IPS-18c (cell line): ENCODE data around the gene ACSL5.
"Not testable (repeated sequence)": the region's sequence is repeated elsewhere in the genome, so short reads cannot be mapped to it uniquely, and the experiment has no call there.

Source experiments
- H3K4me3 ChIP-seq: 2 replicates; pipeline ENCODE4 v1.7.0; 2013; ENCODE audit warnings: low read depth, mild to moderate bottlenecking, low read length, moderate library complexity; ENCODE audit not compliant: insufficient read depth
- H3K9me3 ChIP-seq: one replicate; pipeline ENCODE4 v1.6.1; 2013; ENCODE audit warnings: mild to moderate bottlenecking, low read length, moderate library complexity; ENCODE audit not compliant: control insufficient read depth, insufficient read depth

Gene ACSL5

GRCh38 chr10:112366992-112367391 lies 6.9 kb upstream of the ACSL5 start:
- Histone ChIP-seq H3K9me3 (no peaks in the 10 kb centered on the region), H3K4me3 (no peak overlapping the region)

DNA sequence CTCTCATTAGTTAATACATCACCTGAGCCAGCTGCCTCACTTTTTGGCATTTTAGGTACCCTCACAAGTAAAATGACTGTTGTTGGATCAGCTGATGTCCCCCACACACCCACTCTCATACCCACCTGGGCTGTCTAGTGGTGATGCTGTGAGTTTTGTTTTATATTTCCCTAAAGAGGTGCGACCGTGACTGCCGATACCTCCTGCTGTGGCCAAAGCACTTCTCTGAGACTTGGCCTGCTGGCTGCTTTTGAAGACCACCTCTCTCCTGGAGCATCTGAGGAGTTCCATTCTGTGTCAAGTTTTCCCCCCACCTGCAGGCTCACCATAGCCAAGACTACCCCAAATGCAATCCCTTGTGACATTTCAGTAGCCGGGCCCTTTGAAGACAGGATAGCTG lies 6.4 kb upstream of the ACSL5 start:
- no peaks in the 10 kb centered on the region for H3K9me3 ChIP-seq
- no peak overlapping the region for H3K4me3 ChIP-seq

DNA sequence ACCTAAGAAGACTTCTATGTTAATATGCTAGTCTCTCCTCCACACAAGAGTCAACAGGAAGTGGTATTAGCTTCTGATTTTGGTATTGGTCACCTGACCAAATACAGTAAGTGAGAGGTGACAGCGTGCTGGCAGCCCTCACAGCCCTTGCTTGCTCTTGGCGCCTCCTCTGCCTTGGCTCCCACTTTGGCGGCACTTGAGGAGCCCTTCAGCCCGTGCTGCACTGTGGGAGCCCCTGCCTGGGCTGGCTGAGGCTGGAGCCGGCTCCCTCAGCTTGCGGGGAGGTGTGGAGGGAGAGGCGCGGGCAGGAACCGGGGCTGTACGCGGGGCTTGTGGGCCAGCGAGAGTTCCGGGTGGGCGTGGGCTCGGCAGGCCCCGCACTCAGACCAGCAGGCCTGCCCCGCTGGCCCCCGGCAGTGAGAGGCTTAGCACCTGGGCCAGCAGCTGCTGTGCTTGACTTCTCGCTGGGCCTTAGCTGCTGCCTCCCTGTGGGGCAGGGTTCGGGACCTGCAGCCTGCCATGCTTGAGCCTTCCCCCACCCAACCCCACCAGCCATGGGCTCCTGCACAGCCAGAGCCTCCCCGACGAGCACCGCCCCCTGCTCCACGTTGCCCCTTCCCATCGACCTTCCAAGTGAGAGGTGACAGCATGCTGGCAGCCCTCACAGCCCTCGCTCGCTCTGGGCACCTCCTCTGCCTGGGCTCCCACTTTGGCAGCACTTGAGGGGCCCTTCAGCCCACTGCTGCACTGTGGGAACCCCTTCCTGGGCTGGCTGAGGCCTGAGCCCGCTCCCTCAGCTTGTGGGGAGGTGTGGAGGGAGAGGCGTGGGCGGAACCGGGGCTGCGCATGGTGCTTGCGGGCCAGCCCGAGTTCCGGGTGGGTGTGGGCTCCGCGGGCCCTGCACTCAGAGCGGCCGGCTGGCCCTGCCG lies 4.2 kb upstream of the ACSL5 start:
- no peak overlapping the region for H3K4me3 ChIP-seq
- no peaks in the 10 kb centered on the region for H3K9me3 ChIP-seq

- no peaks in the 10 kb centered on the region for H3K9me3 ChIP-seq
- H3K4me3 ChIP-seq = no peak overlapping the region
Observed at GRCh38 chr10:112370424-112370819, 3.5 kb upstream of the ACSL5 start.

- H3K4me3 ChIP-seq, H3K9me3 ChIP-seq: not testable (repeated sequence)
Observed at GRCh38 chr10:112371326-112371725, 2.6 kb upstream of the ACSL5 start.

DNA sequence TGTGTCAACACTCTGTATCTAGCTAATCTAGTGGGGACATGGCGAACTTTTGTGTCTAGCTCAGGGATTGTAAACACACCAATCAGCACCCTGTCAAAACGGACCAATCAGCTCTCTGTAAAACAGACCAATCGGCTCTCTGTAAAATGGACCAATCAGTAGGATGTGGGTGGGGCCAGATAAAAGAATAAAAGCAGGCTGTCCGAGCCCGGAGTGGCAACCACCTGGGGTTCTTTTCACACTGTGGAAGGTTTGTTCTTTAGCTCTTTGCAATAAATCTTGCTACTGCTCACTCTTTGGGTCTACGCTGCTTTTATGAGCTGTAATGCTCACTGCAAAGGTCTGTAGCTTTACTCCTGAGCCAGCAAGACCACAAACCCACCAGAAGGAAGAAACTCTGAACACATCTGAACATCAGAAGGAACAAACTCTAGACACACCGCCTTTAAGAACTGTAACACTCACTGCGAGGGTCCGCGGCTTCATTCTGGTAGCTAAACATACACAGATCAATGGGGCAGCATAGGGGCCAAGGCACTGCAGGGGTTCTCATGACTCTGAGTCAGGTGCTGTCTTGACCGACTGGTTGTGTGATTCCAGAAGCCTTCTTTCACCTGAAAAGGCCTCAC lies 1.6 kb upstream of the ACSL5 start:
- not testable (repeated sequence) for H3K9me3 ChIP-seq, H3K4me3 ChIP-seq

DNA sequence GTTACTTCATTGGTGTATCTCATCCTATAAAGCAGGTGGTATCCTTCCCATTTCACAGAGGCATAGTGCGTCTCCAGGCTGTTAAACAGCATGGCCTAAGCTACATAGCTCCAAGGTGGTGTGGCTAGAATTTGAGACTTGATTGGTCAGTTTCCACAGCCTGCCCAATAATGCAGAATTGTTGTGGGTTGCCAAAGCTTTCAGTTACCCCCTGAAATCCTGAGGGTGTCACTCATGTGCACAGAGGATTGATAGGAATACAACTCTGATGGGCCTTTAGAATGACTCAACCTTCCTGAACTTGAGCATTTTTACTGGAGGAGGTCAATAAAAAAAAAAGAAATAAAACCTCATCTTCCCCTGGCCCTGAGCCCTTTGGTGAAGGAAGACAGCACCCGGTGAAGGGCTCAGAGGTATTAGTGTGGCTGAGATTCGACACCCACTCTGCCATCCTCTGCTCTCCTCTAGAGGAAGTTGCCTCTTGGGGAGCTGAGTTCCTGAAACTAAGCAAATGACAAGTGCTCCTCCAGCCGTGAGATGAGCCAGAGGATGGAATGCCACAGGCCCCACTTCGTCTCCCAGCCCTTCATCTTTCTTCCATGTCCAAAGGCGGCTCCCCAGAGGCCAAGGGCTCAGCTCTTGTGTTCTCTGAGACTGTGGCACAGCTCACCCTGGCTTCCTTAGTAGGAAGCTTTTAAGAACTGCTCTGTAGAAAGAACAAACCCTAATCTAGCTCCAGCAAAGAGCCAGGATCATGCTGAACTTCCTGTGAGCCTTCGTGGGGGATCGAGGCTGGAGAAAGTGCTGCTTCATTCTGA lies 1.0 kb downstream of the ACSL5 start:
- Histone ChIP-seq H3K9me3 (no peaks in the 10 kb centered on the region), H3K4me3 (no peak overlapping the region)

- no peak overlapping the region for H3K4me3 ChIP-seq
- no peaks in the 10 kb centered on the region for H3K9me3 ChIP-seq
Observed at GRCh38 chr10:112375721-112376395, 1.9 kb downstream of the ACSL5 start.

- Histone ChIP-seq H3K9me3 (no peaks in the 10 kb centered on the region), H3K4me3 (no peak overlapping the region)
Observed at GRCh38 chr10:112376396-112376790, 2.5 kb downstream of the ACSL5 start.

DNA sequence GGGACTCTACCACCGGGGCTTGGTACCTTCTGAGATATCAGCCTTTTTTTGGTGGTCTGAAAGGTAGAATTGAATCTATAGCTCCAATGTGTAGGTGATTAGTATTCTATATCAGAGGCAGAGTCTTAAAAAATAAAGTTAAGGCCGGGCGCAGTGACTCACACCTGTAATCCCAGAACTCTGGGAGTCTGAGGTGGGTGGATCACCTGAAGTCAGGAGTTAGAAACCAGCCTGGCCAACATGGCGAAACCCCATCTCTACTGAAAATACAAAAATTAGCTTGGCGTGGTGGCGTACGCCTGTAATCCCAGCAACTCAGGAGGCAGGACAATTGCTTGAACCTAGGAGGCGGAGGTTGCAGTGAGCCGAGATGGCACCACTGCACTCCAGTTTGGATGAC lies 3.2 kb downstream of the ACSL5 start:
- H3K9me3 ChIP-seq, H3K4me3 ChIP-seq: not testable (repeated sequence)

DNA sequence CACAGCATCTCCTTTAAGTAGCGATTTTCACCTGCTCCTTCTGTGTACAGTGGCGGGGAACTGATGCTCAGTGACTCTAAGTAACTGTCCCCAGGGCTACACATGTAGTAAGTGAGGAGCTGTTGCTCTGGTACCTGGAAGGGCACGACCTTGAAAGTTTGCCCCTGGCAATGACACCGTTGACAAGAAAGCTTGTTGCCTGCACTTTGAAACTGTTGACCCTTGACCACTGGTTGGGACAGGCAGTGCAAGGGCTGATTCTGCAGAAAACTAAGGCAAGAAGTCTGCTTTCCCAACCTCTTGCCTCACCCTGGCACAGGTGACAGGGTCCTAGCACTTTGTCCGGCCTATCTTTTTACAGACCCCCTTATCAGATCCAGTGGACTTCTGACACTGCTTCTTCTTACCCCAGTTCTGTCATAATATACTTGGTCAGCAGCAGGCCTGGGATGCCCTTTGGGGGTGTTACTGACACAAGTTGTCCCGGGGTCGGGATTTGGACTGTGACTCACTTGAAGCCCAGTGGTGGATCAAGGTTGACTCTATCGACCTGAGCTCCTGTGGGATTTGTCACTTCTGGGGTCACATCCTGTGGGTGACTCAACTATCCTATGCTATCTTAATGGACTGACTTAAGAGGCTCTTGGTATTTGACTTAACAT lies 5.8 kb downstream of the ACSL5 start:
- Histone ChIP-seq H3K4me3 (no peak overlapping the region), H3K9me3 (no peaks in the 10 kb centered on the region)

DNA sequence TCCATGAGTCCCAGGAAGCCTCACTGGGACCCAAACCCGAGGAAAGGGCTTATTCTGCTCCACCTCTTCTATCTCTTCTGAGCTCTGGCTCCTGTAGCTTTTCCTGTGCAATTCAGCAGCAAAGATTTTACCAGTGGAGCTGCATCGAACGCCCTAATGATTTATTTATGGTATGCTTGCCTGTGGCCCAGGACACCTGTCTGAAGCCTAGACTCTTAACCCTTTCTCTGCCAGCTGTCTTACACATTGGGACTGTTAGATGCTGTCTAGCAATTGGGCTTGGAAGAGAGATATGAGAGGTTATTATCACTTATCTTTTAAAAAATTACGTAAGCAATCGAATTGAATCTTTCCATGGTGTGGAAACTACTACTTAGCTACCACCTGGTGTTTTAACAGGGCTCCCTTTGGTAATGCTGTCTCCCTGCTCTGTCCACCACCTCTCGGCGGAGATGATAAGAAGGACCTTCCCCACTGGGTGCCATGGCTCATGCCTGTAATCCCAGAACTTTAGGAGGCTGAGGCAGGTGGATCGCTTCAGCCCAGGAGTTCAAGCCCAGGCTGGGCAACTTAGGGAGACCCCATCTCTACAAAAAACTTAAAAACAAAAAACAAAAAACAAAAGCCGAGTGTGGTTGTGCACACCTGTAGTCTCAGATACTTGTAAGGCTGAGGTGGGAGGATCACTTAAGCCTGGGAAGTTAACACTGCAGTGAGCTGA lies 8.8 kb downstream of the ACSL5 start:
- Histone ChIP-seq H3K9me3 (no peaks in the 10 kb centered on the region), H3K4me3 (no peak overlapping the region)

GRCh38 chr10:112383325-112383724 lies 9.4 kb downstream of the ACSL5 start:
- Histone ChIP-seq H3K9me3 (no peaks in the 10 kb centered on the region), H3K4me3 (no peak overlapping the region)

- Histone ChIP-seq H3K9me3 (no peaks in the 10 kb centered on the region), H3K4me3 (no peak overlapping the region)
Observed at GRCh38 chr10:112384141-112384540, 10.2 kb downstream of the ACSL5 start.

DNA sequence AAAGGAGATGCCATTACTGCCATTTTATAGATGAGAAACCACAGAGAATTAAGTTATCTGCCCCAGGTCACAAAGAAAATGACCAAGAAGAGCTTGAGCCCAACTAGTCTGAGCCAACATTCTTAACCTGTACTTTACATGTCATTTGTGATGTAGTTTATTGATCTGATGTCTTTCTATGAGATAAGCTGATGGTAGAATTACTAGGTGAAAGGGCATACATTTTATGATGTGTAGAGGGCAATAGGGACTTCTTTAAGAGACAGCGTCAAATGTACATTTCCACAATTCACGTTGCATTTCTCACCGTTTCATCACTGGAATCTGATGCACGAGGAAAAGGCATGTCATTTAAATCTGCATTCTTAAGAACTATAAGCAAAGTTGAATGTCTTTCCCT lies 11.3 kb downstream of the ACSL5 start:
- Histone ChIP-seq H3K4me3 (no peak overlapping the region), H3K9me3 (no peaks in the 10 kb centered on the region)

DNA sequence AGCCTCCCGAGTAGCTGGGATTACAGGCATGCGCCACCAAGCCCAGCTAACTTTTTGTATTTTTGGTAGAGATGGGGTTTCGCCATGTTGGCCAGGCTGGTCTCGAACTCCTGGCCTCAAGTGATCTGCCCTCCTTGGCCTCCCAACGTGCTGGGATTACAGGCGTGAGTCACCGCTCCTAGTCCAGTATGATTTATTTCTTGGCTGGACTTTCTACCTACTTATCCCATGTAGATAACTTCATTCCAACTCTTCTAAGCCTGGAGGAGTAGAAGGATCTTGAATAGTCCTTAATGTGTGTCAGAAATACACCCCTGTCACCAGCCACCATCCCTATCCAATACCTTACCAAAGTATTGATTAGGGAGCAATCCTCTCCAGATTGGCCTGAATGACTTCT lies 14.1 kb downstream of the ACSL5 start:
- not testable (repeated sequence) for H3K4me3 ChIP-seq, H3K9me3 ChIP-seq
